ENCODE data around the gene OPCML. TPM values are rescaled to one million over a fixed set of nuclear protein-coding genes. Genes with fewer than 3 reads are reported as not detected.

Gene OPCML
- total RNA-seq, 1 experiment from 2014 or later: not detected

DNA sequence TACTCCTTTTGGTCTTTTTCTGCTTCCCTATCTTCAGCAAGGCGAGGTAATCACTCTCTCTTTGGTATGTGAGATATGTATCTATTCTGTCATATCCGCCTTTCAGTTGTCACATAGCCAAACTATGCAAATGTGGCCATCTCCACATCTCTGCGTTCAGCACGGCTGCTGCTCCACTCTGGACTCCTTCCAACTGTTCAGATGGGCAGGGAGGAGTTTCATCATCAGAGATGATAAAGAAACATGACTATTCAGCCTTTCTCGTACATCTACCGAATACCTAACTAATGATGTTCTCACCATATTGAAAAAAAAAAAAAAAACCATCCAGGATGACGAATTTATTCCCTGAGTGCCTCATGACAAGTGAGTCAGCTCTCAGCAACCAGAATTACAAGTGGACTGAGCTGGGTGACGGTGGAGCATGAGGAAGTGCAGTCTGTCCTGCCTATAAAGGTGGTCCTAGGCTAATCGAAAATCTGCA is 899.6 kb downstream of the OPCML start:
- ChIA-PET POLR2A (no interaction called here), CTCF (no interaction called here)
- H3K4me3 ChIP-seq (ENCODE audit: low read depth in 2 of 2, low read length in 2 of 2): peak overlapping the region in 1 of 2 experiments; percentile 25; a peak in 2 of 4 replicates
- peak; percentile 91 for DNase-seq (ENCODE audit: low read depth, low spot score)
- intact Hi-C loops (cut with micrococcal nuclease; ENCODE audit: unreplicated experiment): no loop called here
- no peaks in the 10 kb centered on the region for H3K4me1 ChIP-seq (ENCODE audit: control insufficient read depth, insufficient read depth, low read length)
- no peak overlapping the region for H3K27ac ChIP-seq (ENCODE audit: low read length)
- BruUV-seq (replicated peaks): no TSS peak
- no peaks in the 10 kb centered on the region for H3K27me3 ChIP-seq (ENCODE audit: control insufficient read depth, insufficient read depth, low read length)
- in situ Hi-C loops (cut with HindIII; ENCODE audit: low pct_unique_long_range_greater_than_20kb, low sequenced_read_pairs): no loop called here
- TF ChIP-seq, protein P1, sequence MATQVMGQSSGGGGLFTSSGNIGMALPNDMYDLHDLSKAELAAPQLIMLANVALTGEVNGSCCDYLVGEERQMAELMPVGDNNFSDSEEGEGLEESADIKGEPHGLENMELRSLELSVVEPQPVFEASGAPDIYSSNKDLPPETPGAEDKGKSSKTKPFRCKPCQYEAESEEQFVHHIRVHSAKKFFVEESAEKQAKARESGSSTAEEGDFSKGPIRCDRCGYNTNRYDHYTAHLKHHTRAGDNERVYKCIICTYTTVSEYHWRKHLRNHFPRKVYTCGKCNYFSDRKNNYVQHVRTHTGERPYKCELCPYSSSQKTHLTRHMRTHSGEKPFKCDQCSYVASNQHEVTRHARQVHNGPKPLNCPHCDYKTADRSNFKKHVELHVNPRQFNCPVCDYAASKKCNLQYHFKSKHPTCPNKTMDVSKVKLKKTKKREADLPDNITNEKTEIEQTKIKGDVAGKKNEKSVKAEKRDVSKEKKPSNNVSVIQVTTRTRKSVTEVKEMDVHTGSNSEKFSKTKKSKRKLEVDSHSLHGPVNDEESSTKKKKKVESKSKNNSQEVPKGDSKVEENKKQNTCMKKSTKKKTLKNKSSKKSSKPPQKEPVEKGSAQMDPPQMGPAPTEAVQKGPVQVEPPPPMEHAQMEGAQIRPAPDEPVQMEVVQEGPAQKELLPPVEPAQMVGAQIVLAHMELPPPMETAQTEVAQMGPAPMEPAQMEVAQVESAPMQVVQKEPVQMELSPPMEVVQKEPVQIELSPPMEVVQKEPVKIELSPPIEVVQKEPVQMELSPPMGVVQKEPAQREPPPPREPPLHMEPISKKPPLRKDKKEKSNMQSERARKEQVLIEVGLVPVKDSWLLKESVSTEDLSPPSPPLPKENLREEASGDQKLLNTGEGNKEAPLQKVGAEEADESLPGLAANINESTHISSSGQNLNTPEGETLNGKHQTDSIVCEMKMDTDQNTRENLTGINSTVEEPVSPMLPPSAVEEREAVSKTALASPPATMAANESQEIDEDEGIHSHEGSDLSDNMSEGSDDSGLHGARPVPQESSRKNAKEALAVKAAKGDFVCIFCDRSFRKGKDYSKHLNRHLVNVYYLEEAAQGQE (IDR thresholded peaks at IDR 0.05; ENCODE audit: insufficient read depth in 1 of 2, low read depth in 2 of 2, low read length in 1 of 2): no peak
- TF ChIP-seq TCF7L2 (IDR thresholded peaks at IDR 0.05; ENCODE audit: low read depth, low read length): no peak
- TF ChIP-seq POLR2AphosphoS5 (IDR thresholded peaks at IDR 0.05; ENCODE audit: low read depth, low read length): no peak
- no peak for TF ChIP-seq SIN3A (IDR thresholded peaks at IDR 0.05; ENCODE audit: borderline replicate concordance, insufficient read depth, low read depth, low read length)
- TF ChIP-seq, protein P2, sequence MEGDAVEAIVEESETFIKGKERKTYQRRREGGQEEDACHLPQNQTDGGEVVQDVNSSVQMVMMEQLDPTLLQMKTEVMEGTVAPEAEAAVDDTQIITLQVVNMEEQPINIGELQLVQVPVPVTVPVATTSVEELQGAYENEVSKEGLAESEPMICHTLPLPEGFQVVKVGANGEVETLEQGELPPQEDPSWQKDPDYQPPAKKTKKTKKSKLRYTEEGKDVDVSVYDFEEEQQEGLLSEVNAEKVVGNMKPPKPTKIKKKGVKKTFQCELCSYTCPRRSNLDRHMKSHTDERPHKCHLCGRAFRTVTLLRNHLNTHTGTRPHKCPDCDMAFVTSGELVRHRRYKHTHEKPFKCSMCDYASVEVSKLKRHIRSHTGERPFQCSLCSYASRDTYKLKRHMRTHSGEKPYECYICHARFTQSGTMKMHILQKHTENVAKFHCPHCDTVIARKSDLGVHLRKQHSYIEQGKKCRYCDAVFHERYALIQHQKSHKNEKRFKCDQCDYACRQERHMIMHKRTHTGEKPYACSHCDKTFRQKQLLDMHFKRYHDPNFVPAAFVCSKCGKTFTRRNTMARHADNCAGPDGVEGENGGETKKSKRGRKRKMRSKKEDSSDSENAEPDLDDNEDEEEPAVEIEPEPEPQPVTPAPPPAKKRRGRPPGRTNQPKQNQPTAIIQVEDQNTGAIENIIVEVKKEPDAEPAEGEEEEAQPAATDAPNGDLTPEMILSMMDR (IDR thresholded peaks at IDR 0.05): no peak
- H3K9me3 ChIP-seq (ENCODE audit: control insufficient read depth, insufficient read depth, low read depth, low read length): no peaks in the 10 kb centered on the region; the same call in 1 of the 2 replicates
- ATAC-seq: peak; percentile 74; the same call in 1 of the 2 replicates
- H3K36me3 ChIP-seq (ENCODE audit: control insufficient read depth, insufficient read depth, low read length): no peaks in the 10 kb centered on the region

DNA sequence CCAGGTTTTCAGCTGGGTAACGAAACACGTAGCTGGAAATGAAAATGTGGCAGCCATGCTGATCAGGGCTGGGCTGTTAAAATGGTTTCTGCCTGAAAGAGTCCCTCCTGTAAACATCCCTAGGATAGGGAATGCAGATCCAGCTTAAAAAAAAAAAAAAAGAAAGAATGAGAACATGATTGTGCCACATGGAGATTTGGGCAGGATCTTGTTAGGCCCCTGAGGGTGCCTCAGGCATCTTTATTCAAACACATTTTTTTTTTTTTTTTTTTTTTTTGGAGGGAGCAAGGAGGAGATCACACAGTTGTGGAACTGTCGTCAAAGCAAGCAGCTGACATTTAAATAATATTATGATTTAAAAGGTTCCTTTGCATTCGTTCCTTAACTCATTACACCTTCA is 900.3 kb downstream of the OPCML start:
- Histone ChIP-seq H3K4me3 (ENCODE audit: low read depth in 2 of 2, low read length in 2 of 2) (no peak overlapping the region; a peak in 1 of 4 replicates), H3K27me3 (ENCODE audit: control insufficient read depth, insufficient read depth, low read length) (no peaks in the 10 kb centered on the region), H3K27ac (ENCODE audit: low read length) (no peak overlapping the region), H3K36me3 (ENCODE audit: control insufficient read depth, insufficient read depth, low read length) (no peaks in the 10 kb centered on the region), H3K4me1 (ENCODE audit: control insufficient read depth, insufficient read depth, low read length) (no peaks in the 10 kb centered on the region), H3K9me3 (ENCODE audit: control insufficient read depth, insufficient read depth, low read depth, low read length) (no peaks in the 10 kb centered on the region; the same call in 1 of the 2 replicates)
- ChIA-PET CTCF (no interaction called here), POLR2A (no interaction called here)
- DNase-seq (ENCODE audit: low read depth, low spot score) (no peak), ATAC-seq (no peak)
- intact Hi-C loops (cut with micrococcal nuclease; ENCODE audit: unreplicated experiment): no loop called here
- in situ Hi-C loops (cut with HindIII; ENCODE audit: low pct_unique_long_range_greater_than_20kb, low sequenced_read_pairs): no loop called here
- TF ChIP-seq, protein P2 (IDR thresholded peaks at IDR 0.05): no peak
- no peak for TF ChIP-seq TCF7L2 (IDR thresholded peaks at IDR 0.05; ENCODE audit: low read depth, low read length)
- no TSS peak for BruUV-seq (replicated peaks)
